GM10248 (cell line): ENCODE results near the gene TUBB1.

ENCODE experiments used
- CTCF ChIA-PET: fragments of 300-600 bp; sonication (Branson Sonifier 250); formaldehyde crosslinking; extraction: SDS; loops from one replicate; lab custom pipeline; 2021; ENCODE audit warnings: antibody characterized with exemption; lab: Yijun Ruan, JAX
- POLR2A ChIA-PET: fragments of 350-650 bp; sonication (Branson Sonifier 250); formaldehyde crosslinking; extraction: SDS; loops from one replicate; lab custom pipeline; 2020; ENCODE audit warnings: antibody characterized with exemption; lab: Yijun Ruan, JAX
- DNase-seq: peaks from one replicate; pipeline ENCODE4 v3.0.0; 2012; ENCODE audit errors: extremely low spot score
- CTCF ChIP-seq: IDR thresholded peaks from 2 replicates; pipeline ENCODE4 v1.5.1; 2012; ENCODE audit warnings: mild to moderate bottlenecking, low read depth; ENCODE audit errors: extremely low read depth, missing control alignments, control extremely low read depth

TUBB1 gene

GRCh38 chr20:59044295-59044694 is 25.1 kb downstream of the TUBB1 start:
- CTCF ChIA-PET = interaction anchor here (1.0 to 2.5 kb wide), 4 partner anchors 12 to 452 kb away, joined by 3 to 9 read pairs (median 4); partner anchors contain the start of gene ATP5F1E
- no peak for TF ChIP-seq CTCF
- DNase-seq = no peak
- POLR2A ChIA-PET = no interaction called here

- CTCF ChIA-PET = no interaction called here
- TF ChIP-seq CTCF = no peak
- DNase-seq = no peak
- POLR2A ChIA-PET = no interaction called here
These were observed 25.6 kb downstream of the TUBB1 start for GRCh38 chr20:59044796-59045195.

DNA sequence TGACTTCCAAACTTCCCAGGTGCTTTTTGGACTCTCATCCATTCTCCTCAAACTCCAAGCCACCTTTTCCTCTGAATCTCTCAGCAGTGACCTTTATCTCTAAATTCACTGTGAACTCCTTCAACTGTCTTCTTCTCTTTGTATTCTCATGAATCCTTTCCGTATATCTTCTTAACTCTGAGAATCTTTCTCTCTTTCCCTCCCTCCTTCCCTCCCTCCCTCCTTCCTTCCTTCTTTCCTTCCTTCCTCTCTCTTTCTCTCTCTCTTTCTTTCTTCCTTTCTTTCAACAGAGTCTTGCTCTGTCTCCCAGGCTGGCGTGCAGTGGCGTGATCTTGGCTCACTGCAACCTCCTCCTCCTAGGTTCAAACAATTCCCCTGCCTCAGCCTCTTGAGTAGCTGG is 27.6 kb downstream of the TUBB1 start:
- POLR2A ChIA-PET = no interaction called here
- CTCF ChIA-PET = interaction anchor here (1.2 to 1.5 kb wide), 2 partner anchors 15 to 171 kb away, joined by 3 read pairs; partner anchors contain the start of gene ATP5F1E
- DNase-seq = no peak
- TF ChIP-seq CTCF = no peak

DNA sequence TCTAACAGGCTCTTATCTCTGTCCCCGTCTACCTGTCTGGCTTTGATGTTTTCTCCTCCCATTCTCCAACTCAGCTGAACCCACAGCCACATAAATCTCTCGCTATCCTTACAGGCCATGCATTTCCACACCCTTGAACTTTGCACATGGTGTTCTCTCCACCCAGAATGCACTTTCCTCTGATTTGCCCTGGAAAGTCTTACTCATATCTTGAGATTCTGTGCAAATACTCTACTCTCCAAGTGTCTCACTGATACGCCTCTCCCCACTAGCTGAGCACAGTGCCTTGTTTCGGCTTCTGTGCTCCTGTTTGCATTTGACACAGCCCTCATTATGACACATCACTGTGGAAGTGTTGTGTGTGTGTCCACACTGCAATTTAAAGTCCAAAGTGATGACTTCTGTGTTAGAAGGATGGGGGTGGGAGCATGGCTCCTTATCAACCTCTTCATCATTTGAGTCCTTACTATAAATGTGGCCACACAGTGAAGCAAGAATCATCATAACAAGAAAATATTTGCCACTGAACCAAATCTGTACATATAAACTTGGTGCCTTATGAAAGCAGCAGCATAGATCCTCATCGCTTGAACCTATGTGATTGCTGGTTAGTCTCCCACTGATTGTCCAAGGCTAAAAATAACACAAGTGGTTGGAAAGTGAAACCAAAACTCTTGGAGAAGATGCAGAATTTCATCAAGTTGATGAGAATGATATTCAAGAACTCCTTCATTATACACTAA is 28.9 kb downstream of the TUBB1 start:
- DNase-seq = no peak
- ChIA-PET POLR2A (no interaction called here), CTCF (interaction anchor here (1.2 kb wide), 1 partner anchor 16 kb away, joined by 3 read pairs; the partner anchor contains the start of gene ATP5F1E)
- TF ChIP-seq CTCF = no peak

- ChIA-PET CTCF (no interaction called here), POLR2A (no interaction called here)
These were observed 29.4 kb downstream of the TUBB1 start for GRCh38 chr20:59048681-59049030.

GRCh38 chr20:59050437-59050836 is 31.2 kb downstream of the TUBB1 start:
- no peak for TF ChIP-seq CTCF
- DNase-seq = no peak
- CTCF ChIA-PET = interaction anchor here (1.8 to 2.9 kb wide), 2 partner anchors 9 to 173 kb away, joined by 5 to 10 read pairs; no protein-coding TSS in a partner anchor
- POLR2A ChIA-PET = no interaction called here

More at GRCh38 chr20:59048681-59049030, 29.4 kb downstream of the TUBB1 start:
- DNase-seq = no peak
- no peak for TF ChIP-seq CTCF
